Gastrocnemius medialis (tissue), 4 donors: ENCODE results near the gene EHD1.

Experiments used
- POLR2A ChIP-seq, 2 donors: fragments of 450-650 bp; IDR thresholded peaks; one replicate each; pipeline ENCODE4 v1.6.1; 2017; ENCODE audit warnings: antibody characterized with exemption in 2 of 2, mild to moderate bottlenecking in 2 of 2, moderate library complexity in 2 of 2
- TF ChIP-seq, protein P1 (sequence below), 5 experiments: fragments of 450-650 bp in 3 of 5; fragments of 200-600 bp in 2 of 5; sonication (generic) in 2 of 5; IDR thresholded peaks in 4 of 5; conservative IDR thresholded peaks in 1 of 5; 1 replicate in 4 of 5; 2 replicates in 1 of 5; pipeline ENCODE4 v1.5.1; 2016 to 2019; ENCODE audit warnings: antibody characterized with exemption in 5 of 5, mild to moderate bottlenecking in 3 of 5, moderate library complexity in 3 of 5

DNA sequence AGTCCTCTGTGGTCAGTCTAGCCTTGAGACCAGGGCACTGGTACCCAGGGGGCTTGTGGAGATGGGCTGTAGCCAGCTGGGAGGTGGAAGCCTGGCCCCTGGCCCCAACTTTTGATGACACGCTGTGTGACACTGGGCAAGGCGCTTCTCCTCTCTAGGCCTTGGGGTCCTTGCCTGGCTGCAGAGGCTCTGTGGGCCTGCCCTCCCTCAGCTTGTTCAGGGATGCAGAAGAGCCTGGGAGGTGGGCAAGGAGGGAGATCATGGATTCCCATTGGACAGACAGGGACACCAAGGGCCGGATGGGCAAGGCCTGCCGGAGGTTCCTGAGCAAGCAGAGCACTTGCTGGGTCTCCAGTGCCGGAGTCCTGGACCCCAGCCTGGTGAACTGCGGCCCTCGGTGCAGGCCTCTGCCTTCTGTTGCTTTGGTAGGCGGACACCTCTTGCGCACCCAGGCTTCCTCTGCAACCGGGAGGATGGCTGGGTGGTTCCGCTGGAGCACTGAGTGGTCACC lies 44.8 kb upstream of the EHD1 start:
- TF ChIP-seq, protein P1, sequence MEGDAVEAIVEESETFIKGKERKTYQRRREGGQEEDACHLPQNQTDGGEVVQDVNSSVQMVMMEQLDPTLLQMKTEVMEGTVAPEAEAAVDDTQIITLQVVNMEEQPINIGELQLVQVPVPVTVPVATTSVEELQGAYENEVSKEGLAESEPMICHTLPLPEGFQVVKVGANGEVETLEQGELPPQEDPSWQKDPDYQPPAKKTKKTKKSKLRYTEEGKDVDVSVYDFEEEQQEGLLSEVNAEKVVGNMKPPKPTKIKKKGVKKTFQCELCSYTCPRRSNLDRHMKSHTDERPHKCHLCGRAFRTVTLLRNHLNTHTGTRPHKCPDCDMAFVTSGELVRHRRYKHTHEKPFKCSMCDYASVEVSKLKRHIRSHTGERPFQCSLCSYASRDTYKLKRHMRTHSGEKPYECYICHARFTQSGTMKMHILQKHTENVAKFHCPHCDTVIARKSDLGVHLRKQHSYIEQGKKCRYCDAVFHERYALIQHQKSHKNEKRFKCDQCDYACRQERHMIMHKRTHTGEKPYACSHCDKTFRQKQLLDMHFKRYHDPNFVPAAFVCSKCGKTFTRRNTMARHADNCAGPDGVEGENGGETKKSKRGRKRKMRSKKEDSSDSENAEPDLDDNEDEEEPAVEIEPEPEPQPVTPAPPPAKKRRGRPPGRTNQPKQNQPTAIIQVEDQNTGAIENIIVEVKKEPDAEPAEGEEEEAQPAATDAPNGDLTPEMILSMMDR (IDR thresholded peaks at IDR 0.05 in 4 of 5, conservative IDR thresholded peaks at IDR 0.05 in 1 of 5), result no peak
- TF ChIP-seq POLR2A (IDR thresholded peaks at IDR 0.05), result no peak
